ENCODE measurements around the gene TRPM6. TPM values are rescaled to one million over a fixed set of nuclear protein-coding genes. Genes with fewer than 3 reads are reported as not detected.

TRPM6 gene
- total and polyA plus RNA-seq, 11 donors: 0.08 to 0.75 (median 0.34) TPM; not detected in 2

GRCh38 chr9:74748966-74749365 is 138.8 kb downstream of the TRPM6 start:
- 88 to 92% (median 90%) methylated on average over 4 of the region's 4 CpGs for WGBS, 4 donors
- no peak overlapping the region for H3K4me3 ChIP-seq
- no peaks in the 10 kb centered on the region for H3K36me3 ChIP-seq
- no peak overlapping the region for H3K27ac ChIP-seq
- peaks cover 0 to 3% (median 0%) of the 10 kb centered on the region in 9 donors for H3K27me3 ChIP-seq
- DNase-seq (no peak), ATAC-seq (no peak)
- TF ChIP-seq CTCF (IDR thresholded peaks at IDR 0.05) (no peak), POLR2A (IDR thresholded peaks at IDR 0.05) (no peak)
- intact Hi-C loops (cut with DNase I): loop anchor here in 3 of 10 donors (10.0 kb wide), 2 partner anchors 84 to 1544 kb away; no protein-coding TSS in a partner anchor
- no peaks in the 10 kb centered on the region for H3K4me1 ChIP-seq
- no peaks in the 10 kb centered on the region for H3K9me3 ChIP-seq

- Histone ChIP-seq H3K4me1 (peaks cover 0 to 5% (median 0%) of the 10 kb centered on the region in 12 donors), H3K36me3 (no peaks in the 10 kb centered on the region), H3K9me3 (no peaks in the 10 kb centered on the region), H3K27ac (no peak overlapping the region), H3K27me3 (peaks cover 0 to 14% (median 0%) of the 10 kb centered on the region in 9 donors), H3K4me3 (no peak overlapping the region)
- ATAC-seq: peak in 1 of 4 donors; percentile 36
- TF ChIP-seq POLR2A (IDR thresholded peaks at IDR 0.05) (no peak), CTCF (IDR thresholded peaks at IDR 0.05) (peak; percentile 39 to 79 (median 56))
- DNase-seq: no peak
- intact Hi-C loops (cut with DNase I): loop anchor here in 8 of 10 donors (5.0 to 10.0 kb wide), 3 partner anchors 78 to 1541 kb away; no protein-coding TSS in a partner anchor
- WGBS, 4 donors: 12 to 17% (median 16%) methylated on average over 8 of the region's 8 CpGs
Measured at GRCh38 chr9:74742792-74743730, 144.7 kb downstream of the TRPM6 start.

- H3K4me1 ChIP-seq: peaks cover 0 to 5% (median 0%) of the 10 kb centered on the region in 12 donors
- no peak overlapping the region for H3K4me3 ChIP-seq
- no peaks in the 10 kb centered on the region for H3K9me3 ChIP-seq
- no peak overlapping the region for H3K27ac ChIP-seq
- no peak for ATAC-seq
- TF ChIP-seq POLR2A (IDR thresholded peaks at IDR 0.05) (no peak), CTCF (IDR thresholded peaks at IDR 0.05) (no peak)
- 93 to 100% (median 98%) methylated on average over 1 of the region's 1 CpG for WGBS, 4 donors
- H3K36me3 ChIP-seq: no peaks in the 10 kb centered on the region
- H3K27me3 ChIP-seq: peaks cover 0 to 14% (median 0%) of the 10 kb centered on the region in 9 donors
- no peak for DNase-seq
- intact Hi-C loops (cut with DNase I): loop anchor here in 8 of 10 donors (5.0 to 10.0 kb wide), 3 partner anchors 77 to 1540 kb away; no protein-coding TSS in a partner anchor
Measured at GRCh38 chr9:74742191-74742790, 145.4 kb downstream of the TRPM6 start.

- WGBS, 4 donors: 88 to 92% (median 91%) methylated on average over 4 of the region's 4 CpGs
- DNase-seq: no peak
- no peak overlapping the region for H3K27ac ChIP-seq
- TF ChIP-seq CTCF (IDR thresholded peaks at IDR 0.05) (no peak), POLR2A (IDR thresholded peaks at IDR 0.05) (no peak)
- H3K4me1 ChIP-seq: no peaks in the 10 kb centered on the region
- no peaks in the 10 kb centered on the region for H3K36me3 ChIP-seq
- H3K4me3 ChIP-seq: no peak overlapping the region
- H3K27me3 ChIP-seq: peaks cover 0 to 4% (median 0%) of the 10 kb centered on the region in 9 donors
- no peaks in the 10 kb centered on the region for H3K9me3 ChIP-seq
- intact Hi-C loops (cut with DNase I): no loop called here
- ATAC-seq: no peak
Measured at GRCh38 chr9:74736646-74737045, 151.1 kb downstream of the TRPM6 start.
